Measurements from ENCODE around the gene YWHAE.
"Not testable (repeated sequence)": the region's sequence is repeated elsewhere in the genome, so short reads cannot be mapped to it uniquely, and the experiment has no call there.

YWHAE gene

DNA sequence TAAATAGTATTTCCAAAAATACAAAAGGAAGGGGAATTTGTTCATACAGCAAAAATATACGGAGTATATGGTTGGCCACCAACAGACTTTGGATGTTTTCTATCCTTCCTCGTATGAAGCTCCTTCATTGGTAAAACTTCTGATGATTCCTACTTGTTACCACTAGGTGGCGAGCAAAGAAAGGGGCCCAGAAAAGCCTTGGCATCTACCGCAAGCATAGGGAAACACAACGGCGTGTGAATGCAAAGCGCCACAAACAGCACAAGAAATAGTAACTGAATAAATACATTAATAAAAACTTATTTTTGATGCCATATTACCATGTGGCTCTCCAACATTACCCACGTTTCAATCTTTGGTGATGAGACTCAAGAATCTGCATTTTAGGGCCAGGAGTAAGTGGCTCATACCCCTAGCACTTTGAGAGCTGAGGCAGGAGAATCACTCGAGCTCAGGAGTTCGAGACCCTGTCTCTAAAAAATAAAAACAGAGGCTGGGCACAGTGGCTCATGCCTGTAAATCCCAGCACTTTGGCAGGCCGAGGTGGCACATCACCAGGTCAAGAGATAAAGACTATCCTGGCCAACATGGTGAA is 34.5 kb downstream of the YWHAE start:
- no peaks in the 10 kb centered on the region for H3K27me3 ChIP-seq (ENCODE audit: control insufficient read depth in 5 of 5, insufficient read depth in 4 of 5, low read length in 5 of 5)
- H3K4me1 ChIP-seq (ENCODE audit: control insufficient read depth in 5 of 5, insufficient read depth in 5 of 5, low read length in 5 of 5): peaks cover 0 to 55% (median 49%) of the 10 kb centered on the region in 5 donors
- no peaks in the 10 kb centered on the region for H3K9me3 ChIP-seq (ENCODE audit: control insufficient read depth in 5 of 5, low read length in 5 of 5)
- H3K9ac ChIP-seq (ENCODE audit: low read length in 5 of 5): no peak overlapping the region
- peaks cover 0 to 18% (median 9%) of the 10 kb centered on the region in 5 donors for H3K36me3 ChIP-seq (ENCODE audit: control insufficient read depth in 5 of 5, insufficient read depth in 5 of 5, low read length in 5 of 5)
- peak overlapping the region; percentile 41 for H3K27ac ChIP-seq (ENCODE audit: low read depth, low read length)
- H3K4me3 ChIP-seq (ENCODE audit: low read depth in 1 of 5, low read length in 5 of 5): peak overlapping the region in 1 of 5 donors; percentile 29

DNA sequence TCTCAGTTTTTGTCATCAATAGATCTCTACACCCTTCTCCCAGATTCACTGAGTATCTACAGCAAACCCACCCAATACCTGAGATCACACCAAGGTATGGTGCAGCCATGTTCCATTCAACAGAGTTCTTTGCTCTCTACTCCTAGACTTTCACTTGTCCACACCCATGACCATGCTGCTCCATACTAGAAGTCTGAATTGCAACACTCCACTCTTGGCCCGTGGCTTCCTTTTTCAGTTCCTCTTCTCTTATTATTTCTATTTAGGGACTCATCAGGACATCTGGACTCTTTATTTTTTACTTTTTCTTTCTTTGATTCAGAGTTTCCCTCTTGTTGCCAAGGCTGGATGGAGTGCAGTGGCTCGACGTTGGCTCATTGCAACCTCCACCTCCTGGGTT is 37.1 kb downstream of the YWHAE start:
- Histone ChIP-seq H3K4me1 (ENCODE audit: control insufficient read depth in 5 of 5, insufficient read depth in 5 of 5, low read length in 5 of 5) (peaks cover 0 to 63% (median 51%) of the 10 kb centered on the region in 5 donors), H3K27me3 (ENCODE audit: control insufficient read depth in 5 of 5, insufficient read depth in 4 of 5, low read length in 5 of 5) (no peaks in the 10 kb centered on the region), H3K9me3 (ENCODE audit: control insufficient read depth in 5 of 5, low read length in 5 of 5) (no peaks in the 10 kb centered on the region), H3K9ac (ENCODE audit: low read length in 5 of 5) (no peak overlapping the region), H3K36me3 (ENCODE audit: control insufficient read depth in 5 of 5, insufficient read depth in 5 of 5, low read length in 5 of 5) (peaks cover 5 to 26% (median 16%) of the 10 kb centered on the region in 5 donors), H3K27ac (ENCODE audit: low read depth, low read length) (peak overlapping the region; percentile 1), H3K4me3 (ENCODE audit: low read depth in 1 of 5, low read length in 5 of 5) (no peak overlapping the region)

DNA sequence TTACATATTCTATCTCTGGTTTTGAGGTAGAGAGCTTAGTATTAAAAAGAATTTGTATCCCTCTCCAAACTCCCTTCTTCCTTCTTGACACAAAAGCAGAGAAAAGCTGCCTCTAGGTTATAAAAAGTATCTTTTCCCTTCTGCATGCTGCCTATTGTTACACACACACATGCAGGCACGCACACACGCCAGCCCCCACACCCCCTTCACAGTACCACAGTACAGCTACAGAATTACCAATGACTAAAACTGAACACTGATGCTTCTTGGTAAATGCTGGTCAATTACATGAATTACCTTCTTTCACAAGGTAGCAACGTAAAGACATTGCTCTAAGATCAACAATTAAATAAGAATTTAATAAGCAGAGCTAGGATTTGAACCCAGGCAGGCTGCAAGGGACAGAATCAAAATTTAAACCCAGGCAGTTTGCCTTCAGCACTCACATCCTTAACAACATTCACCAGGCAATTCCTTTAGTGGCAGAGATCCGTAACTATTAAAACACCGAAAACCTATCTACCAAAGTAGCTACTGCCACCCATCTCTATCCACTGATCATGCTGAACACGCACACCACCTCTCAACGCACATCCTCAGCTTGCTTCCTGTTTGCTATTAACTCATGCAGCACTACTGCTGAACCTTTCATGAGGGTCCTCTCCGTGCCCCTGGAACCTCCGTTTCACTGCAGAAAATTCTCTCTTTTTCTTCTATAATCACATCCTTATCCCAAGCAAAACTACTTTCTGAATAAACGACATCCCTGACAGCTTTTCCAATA is 37.8 kb downstream of the YWHAE start:
- Histone ChIP-seq H3K27me3 (ENCODE audit: control insufficient read depth in 5 of 5, insufficient read depth in 4 of 5, low read length in 5 of 5) (no peaks in the 10 kb centered on the region), H3K36me3 (ENCODE audit: control insufficient read depth in 5 of 5, insufficient read depth in 5 of 5, low read length in 5 of 5) (peaks cover 5 to 28% (median 16%) of the 10 kb centered on the region in 5 donors), H3K9ac (ENCODE audit: low read length in 5 of 5) (peak overlapping the region in 1 of 5 donors; percentile 3), H3K27ac (ENCODE audit: low read depth, low read length) (peak overlapping the region; percentile 1), H3K9me3 (ENCODE audit: control insufficient read depth in 5 of 5, low read length in 5 of 5) (no peaks in the 10 kb centered on the region), H3K4me3 (ENCODE audit: low read depth in 1 of 5, low read length in 5 of 5) (peak overlapping the region in 1 of 5 donors; percentile 23), H3K4me1 (ENCODE audit: control insufficient read depth in 5 of 5, insufficient read depth in 5 of 5, low read length in 5 of 5) (peaks cover 0 to 59% (median 46%) of the 10 kb centered on the region in 5 donors)

DNA sequence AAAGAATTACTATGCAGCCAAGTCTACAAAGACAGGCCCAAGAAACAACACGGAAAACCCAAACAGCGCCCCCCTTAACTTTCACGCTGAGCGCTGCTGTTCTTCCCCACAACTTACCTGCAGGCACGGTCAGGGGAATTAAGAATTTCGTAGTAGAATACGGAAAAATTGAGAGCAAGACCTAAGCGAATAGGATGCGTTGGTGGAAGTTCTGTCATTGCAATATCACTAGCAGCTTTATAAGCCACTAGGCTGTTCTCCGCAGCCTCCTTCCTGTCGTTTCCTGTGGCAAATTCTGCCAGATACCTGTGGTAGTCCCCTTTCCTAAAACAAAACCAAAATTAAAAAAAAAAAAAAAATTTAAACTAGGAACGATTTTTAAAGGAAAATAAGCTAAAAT is 39.0 kb downstream of the YWHAE start:
- Histone ChIP-seq H3K4me3 (ENCODE audit: low read depth in 1 of 5, low read length in 5 of 5) (no peak overlapping the region), H3K9me3 (ENCODE audit: control insufficient read depth in 5 of 5, low read length in 5 of 5) (no peaks in the 10 kb centered on the region), H3K27me3 (ENCODE audit: control insufficient read depth in 5 of 5, insufficient read depth in 4 of 5, low read length in 5 of 5) (no peaks in the 10 kb centered on the region), H3K9ac (ENCODE audit: low read length in 5 of 5) (no peak overlapping the region), H3K36me3 (ENCODE audit: control insufficient read depth in 5 of 5, insufficient read depth in 5 of 5, low read length in 5 of 5) (peaks cover 5 to 36% (median 21%) of the 10 kb centered on the region in 5 donors), H3K4me1 (ENCODE audit: control insufficient read depth in 5 of 5, insufficient read depth in 5 of 5, low read length in 5 of 5) (peaks cover 0 to 49% (median 36%) of the 10 kb centered on the region in 5 donors), H3K27ac (ENCODE audit: low read depth, low read length) (peak overlapping the region; percentile 46)

DNA sequence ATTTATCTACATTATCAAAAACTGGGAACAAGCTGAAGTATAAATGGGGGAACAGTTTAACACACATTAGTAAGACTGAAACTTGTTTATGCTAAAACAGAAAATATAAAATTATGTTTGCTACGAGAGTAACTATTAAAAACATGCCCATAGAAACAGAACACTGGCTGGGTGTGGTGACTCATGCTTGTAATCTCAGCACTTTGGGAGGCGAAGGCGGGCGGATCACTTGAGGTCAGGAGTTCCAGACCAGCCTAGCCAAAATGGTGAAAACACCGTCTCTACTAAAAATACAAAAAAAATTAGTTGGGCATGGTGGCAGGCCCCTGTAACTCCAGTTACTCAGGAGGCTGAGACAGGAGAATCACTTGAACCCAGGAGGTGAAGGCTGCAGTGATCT is 39.7 kb downstream of the YWHAE start:
- H3K4me3 ChIP-seq (ENCODE audit: low read depth in 1 of 5, low read length in 5 of 5); H3K9me3 ChIP-seq (ENCODE audit: control insufficient read depth in 5 of 5, low read length in 5 of 5); H3K9ac ChIP-seq (ENCODE audit: low read length in 5 of 5); H3K27me3 ChIP-seq (ENCODE audit: control insufficient read depth in 5 of 5, insufficient read depth in 4 of 5, low read length in 5 of 5): not testable (repeated sequence)
- H3K4me1 ChIP-seq (ENCODE audit: control insufficient read depth in 5 of 5, insufficient read depth in 5 of 5, low read length in 5 of 5): peaks cover 0 to 42% (median 30%) of the 10 kb centered on the region in 5 donors
- H3K36me3 ChIP-seq (ENCODE audit: control insufficient read depth in 5 of 5, insufficient read depth in 5 of 5, low read length in 5 of 5): peaks cover 7 to 41% (median 24%) of the 10 kb centered on the region in 5 donors
- peak overlapping the region; percentile 46 for H3K27ac ChIP-seq (ENCODE audit: low read depth, low read length)

DNA sequence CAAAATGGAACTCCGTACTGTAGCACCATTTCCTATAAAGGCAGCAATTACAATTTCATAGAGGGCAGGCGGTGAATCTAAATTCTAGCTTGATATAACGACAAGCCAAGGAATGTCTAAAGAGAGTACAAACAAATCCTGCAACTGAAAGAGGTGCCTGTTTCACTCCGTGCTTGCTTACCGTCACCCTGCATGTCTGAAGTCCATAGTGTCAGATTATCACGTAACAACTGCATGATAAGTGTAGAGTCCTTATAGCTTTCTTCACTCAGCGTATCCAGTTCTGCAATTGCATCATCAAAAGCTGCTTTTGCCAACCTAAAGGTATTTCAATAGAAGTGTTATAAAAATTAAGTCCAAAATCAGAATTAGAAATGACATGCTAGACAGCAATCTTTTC is 46.0 kb downstream of the YWHAE start:
- H3K27me3 ChIP-seq (ENCODE audit: control insufficient read depth in 5 of 5, insufficient read depth in 4 of 5, low read length in 5 of 5): no peaks in the 10 kb centered on the region
- H3K27ac ChIP-seq (ENCODE audit: low read depth, low read length): no peak overlapping the region
- H3K4me3 ChIP-seq (ENCODE audit: low read depth in 1 of 5, low read length in 5 of 5): no peak overlapping the region
- H3K4me1 ChIP-seq (ENCODE audit: control insufficient read depth in 5 of 5, insufficient read depth in 5 of 5, low read length in 5 of 5): peaks cover 0 to 13% (median 6%) of the 10 kb centered on the region in 5 donors
- no peak overlapping the region for H3K9ac ChIP-seq (ENCODE audit: low read length in 5 of 5)
- H3K36me3 ChIP-seq (ENCODE audit: control insufficient read depth in 5 of 5, insufficient read depth in 5 of 5, low read length in 5 of 5): peaks cover 9 to 72% (median 39%) of the 10 kb centered on the region in 5 donors
- no peaks in the 10 kb centered on the region for H3K9me3 ChIP-seq (ENCODE audit: control insufficient read depth in 5 of 5, low read length in 5 of 5)

DNA sequence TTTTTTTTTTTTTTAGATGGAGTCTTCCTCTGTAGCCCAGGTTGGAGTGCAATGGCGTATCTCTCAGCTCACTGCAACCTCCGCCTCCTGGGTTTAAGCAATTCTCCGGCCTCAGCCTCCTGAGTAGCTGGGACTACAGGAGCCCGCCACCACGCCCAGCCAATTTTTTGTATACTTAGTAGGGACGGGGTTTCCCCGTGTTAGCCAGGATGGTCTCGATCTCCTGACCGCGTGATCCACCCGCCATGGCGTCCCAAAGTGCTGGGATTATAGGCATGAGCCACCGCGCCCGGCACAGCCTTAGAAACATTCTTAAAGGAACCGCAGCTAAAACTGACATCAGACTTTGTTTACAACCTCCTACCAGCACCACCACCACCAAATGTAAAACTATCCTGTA is 47.5 kb downstream of the YWHAE start:
- H3K36me3 ChIP-seq (ENCODE audit: control insufficient read depth in 5 of 5, insufficient read depth in 5 of 5, low read length in 5 of 5): peaks cover 9 to 65% (median 37%) of the 10 kb centered on the region in 5 donors
- H3K9me3 ChIP-seq (ENCODE audit: control insufficient read depth in 5 of 5, low read length in 5 of 5); H3K27me3 ChIP-seq (ENCODE audit: control insufficient read depth in 5 of 5, insufficient read depth in 4 of 5, low read length in 5 of 5); H3K9ac ChIP-seq (ENCODE audit: low read length in 5 of 5); H3K27ac ChIP-seq (ENCODE audit: low read depth, low read length); H3K4me3 ChIP-seq (ENCODE audit: low read depth in 1 of 5, low read length in 5 of 5): not testable (repeated sequence)
- peaks cover under 1 to 19% (median 12%) of the 10 kb centered on the region in 5 donors for H3K4me1 ChIP-seq (ENCODE audit: control insufficient read depth in 5 of 5, insufficient read depth in 5 of 5, low read length in 5 of 5)

DNA sequence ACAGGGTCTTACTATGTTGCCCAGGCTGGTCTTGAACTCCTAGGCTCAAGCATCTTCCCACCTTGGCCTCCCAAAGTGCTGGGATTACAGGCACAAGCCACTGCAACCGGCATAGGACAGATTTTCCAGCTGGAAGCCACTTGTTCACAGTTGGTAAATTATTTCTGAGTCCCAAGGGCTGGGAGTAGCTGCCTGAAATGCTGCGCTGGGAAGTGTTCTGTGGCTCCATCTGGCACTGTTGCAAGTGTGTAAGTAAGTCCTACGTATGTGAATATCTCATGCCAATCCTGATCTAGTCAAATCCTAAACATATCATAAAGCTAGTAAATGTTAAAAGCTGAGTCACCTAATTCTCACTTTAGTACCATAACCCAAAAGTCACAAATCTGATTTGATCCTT is 48.1 kb downstream of the YWHAE start:
- peaks cover 2 to 22% (median 17%) of the 10 kb centered on the region in 5 donors for H3K4me1 ChIP-seq (ENCODE audit: control insufficient read depth in 5 of 5, insufficient read depth in 5 of 5, low read length in 5 of 5)
- H3K27ac ChIP-seq (ENCODE audit: low read depth, low read length): no peak overlapping the region
- H3K9ac ChIP-seq (ENCODE audit: low read length in 5 of 5): no peak overlapping the region
- no peak overlapping the region for H3K4me3 ChIP-seq (ENCODE audit: low read depth in 1 of 5, low read length in 5 of 5)
- no peaks in the 10 kb centered on the region for H3K27me3 ChIP-seq (ENCODE audit: control insufficient read depth in 5 of 5, insufficient read depth in 4 of 5, low read length in 5 of 5)
- no peaks in the 10 kb centered on the region for H3K9me3 ChIP-seq (ENCODE audit: control insufficient read depth in 5 of 5, low read length in 5 of 5)
- H3K36me3 ChIP-seq (ENCODE audit: control insufficient read depth in 5 of 5, insufficient read depth in 5 of 5, low read length in 5 of 5): peaks cover 9 to 65% (median 37%) of the 10 kb centered on the region in 5 donors

DNA sequence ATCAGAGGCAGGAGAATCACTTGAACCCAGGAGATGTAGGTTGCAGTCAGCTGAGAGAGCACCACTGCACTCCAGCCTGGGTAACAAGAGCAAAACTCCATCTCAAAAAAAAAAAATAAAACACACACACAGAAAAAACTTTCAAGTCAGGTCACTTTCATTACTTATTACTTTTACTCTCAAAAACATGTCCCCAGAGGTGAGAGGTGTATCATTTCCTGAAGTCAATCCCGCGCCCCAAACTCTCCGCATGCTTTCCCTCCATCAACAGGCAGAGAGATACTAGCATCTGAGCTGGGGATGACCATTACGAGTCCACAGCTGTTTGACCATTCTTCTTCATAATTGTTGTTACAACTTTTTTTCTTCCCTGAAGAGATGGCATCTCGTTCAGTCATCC is 48.7 kb downstream of the YWHAE start:
- Histone ChIP-seq H3K9ac (ENCODE audit: low read length in 5 of 5) (no peak overlapping the region), H3K27me3 (ENCODE audit: control insufficient read depth in 5 of 5, insufficient read depth in 4 of 5, low read length in 5 of 5) (no peaks in the 10 kb centered on the region), H3K4me1 (ENCODE audit: control insufficient read depth in 5 of 5, insufficient read depth in 5 of 5, low read length in 5 of 5) (peaks cover 2 to 22% (median 17%) of the 10 kb centered on the region in 5 donors), H3K27ac (ENCODE audit: low read depth, low read length) (no peak overlapping the region), H3K36me3 (ENCODE audit: control insufficient read depth in 5 of 5, insufficient read depth in 5 of 5, low read length in 5 of 5) (peaks cover 11 to 62% (median 35%) of the 10 kb centered on the region in 5 donors), H3K9me3 (ENCODE audit: control insufficient read depth in 5 of 5, low read length in 5 of 5) (no peaks in the 10 kb centered on the region), H3K4me3 (ENCODE audit: low read depth in 1 of 5, low read length in 5 of 5) (no peak overlapping the region)
